B cell (primary cell): ENCODE data around the gene RNF227. TPM values are rescaled to one million over a fixed set of nuclear protein-coding genes. Genes with fewer than 3 reads are reported as not detected.

Experiments
- ATAC-seq: fragments of 200-7000 bp; cut with Tn5 transposase; one replicate; pipeline ENCODE4 v1.10.0; 2021; ENCODE audit warnings: low read depth, mild to moderate bottlenecking, moderate number of reproducible peaks, moderate library complexity
- CTCF ChIA-PET: fragments of 350-600 bp; sonication (Branson Sonifier 250); formaldehyde crosslinking; loops from one replicate; lab custom pipeline; 2021; ENCODE audit warnings: antibody characterized with exemption, inconsistent platforms; lab: Charles Lee
- POLR2A ChIA-PET: fragments of 350-600 bp; sonication (Branson Sonifier 250); formaldehyde crosslinking; loops from one replicate; lab custom pipeline; 2021; ENCODE audit warnings: antibody characterized with exemption; lab: Charles Lee
- DNase-seq: peaks from one replicate; pipeline ENCODE4 v3.0.0; 2013
- H2AFZ ChIP-seq: 2 replicates; pipeline ENCODE4 v1.6.1; 2012; ENCODE audit warnings: mild to moderate bottlenecking, low read depth, low read length; ENCODE audit not compliant: insufficient read depth, poor library complexity, severe bottlenecking
- H3K27ac ChIP-seq, 2 donors: 1 replicate in 1 of 2; 2 replicates in 1 of 2; pipeline ENCODE4 v1.5.1; 2012 to 2013; ENCODE audit warnings: low read length in 2 of 2, mild to moderate bottlenecking in 2 of 2, moderate library complexity in 1 of 2
- H3K27me3 ChIP-seq, 4 experiments: fragments of 200-600 bp in 1 of 4; sonication (generic) in 1 of 4; replicated peaks in 1 of 4; 1 replicate in 2 of 4; 2 replicates in 2 of 4; pipeline versions ENCODE4 v1.6.1 to v1.7.0; 2013 to 2016; ENCODE audit warnings: low read length in 3 of 4, mild to moderate bottlenecking in 2 of 4, mixed read lengths in 1 of 4, moderate library complexity in 1 of 4; ENCODE audit not compliant: insufficient read depth in 4 of 4, control insufficient read depth in 3 of 4; ENCODE audit errors: control extremely low read depth in 1 of 4
- H3K36me3 ChIP-seq, 2 experiments: replicated peaks in 1 of 2; 1 replicate in 1 of 2; 2 replicates in 1 of 2; pipeline versions ENCODE4 v1.6.1 to v1.7.1; 2013; ENCODE audit warnings: low read length in 1 of 2; ENCODE audit not compliant: insufficient read depth in 2 of 2, control insufficient read depth in 1 of 2; ENCODE audit errors: control extremely low read depth in 1 of 2, extremely low read depth in 1 of 2
- H3K4me1 ChIP-seq, 2 donors: fragments of 200-600 bp in 1 of 2; sonication (generic) in 1 of 2; 1 replicate in 1 of 2; 2 replicates in 1 of 2; pipeline versions ENCODE4 v1.5.1 to v1.6.1; 2013 to 2017; ENCODE audit warnings: low read length in 2 of 2; ENCODE audit not compliant: control insufficient read depth in 2 of 2, insufficient read depth in 2 of 2
- H3K4me2 ChIP-seq: replicated peaks from 2 replicates; pipeline ENCODE3; 2012; ENCODE audit warnings: mild to moderate bottlenecking, low read depth, low read length; ENCODE audit not compliant: poor library complexity, severe bottlenecking
- H3K4me3 ChIP-seq, 5 experiments: fragments of 200-600 bp in 1 of 5; sonication (generic) in 1 of 5; 1 replicate in 3 of 5; 2 replicates in 2 of 5; pipeline versions ENCODE4 v1.5.1 to v1.7.0; 2011 to 2016; ENCODE audit warnings: low read length in 4 of 5, mild to moderate bottlenecking in 4 of 5, low read depth in 2 of 5, control low read depth in 1 of 5, moderate library complexity in 1 of 5; ENCODE audit not compliant: insufficient read depth in 1 of 5; ENCODE audit errors: control extremely low read depth in 1 of 5, extremely low read depth in 1 of 5
- H3K79me2 ChIP-seq: fragments of 200-600 bp; sonication (generic); one replicate; pipeline ENCODE4 v1.6.0; 2016; ENCODE audit warnings: low read length; ENCODE audit not compliant: control insufficient read depth, insufficient read depth
- H3K9ac ChIP-seq: fragments of 200-600 bp; sonication (generic); 2 replicates; pipeline ENCODE4 v1.6.1; 2017; ENCODE audit warnings: mild to moderate bottlenecking, low read length, moderate library complexity
- H3K9me3 ChIP-seq, 3 donors: one replicate each; pipeline versions ENCODE4 v1.6.1 to v1.7.1; 2013; ENCODE audit warnings: low read length in 2 of 3; ENCODE audit not compliant: control insufficient read depth in 2 of 3, insufficient read depth in 1 of 3; ENCODE audit errors: control extremely low read depth in 1 of 3
- H4K20me1 ChIP-seq: 2 replicates; pipeline ENCODE4 v1.6.0; 2012; ENCODE audit warnings: mild to moderate bottlenecking, low read length; ENCODE audit not compliant: insufficient read depth, control insufficient read depth, poor library complexity, severe bottlenecking
- H3K27ac Mint-ChIP-seq: one replicate; pipeline ENCODE4 v1.8.0; 2021; ENCODE audit warnings: mixed read lengths
- H3K27me3 Mint-ChIP-seq: one replicate; pipeline ENCODE4 v1.8.0; 2021; ENCODE audit warnings: mixed read lengths
- H3K4me1 Mint-ChIP-seq: one replicate; pipeline ENCODE4 v1.8.0; 2021; ENCODE audit warnings: mixed read lengths
- H3K4me3 Mint-ChIP-seq: one replicate; pipeline ENCODE4 v1.8.0; 2021; ENCODE audit warnings: mixed read lengths
- H3K9me3 Mint-ChIP-seq: one replicate; pipeline ENCODE4 v1.8.0; 2022; ENCODE audit warnings: mixed read lengths; ENCODE audit not compliant: insufficient read depth
- CTCF ChIP-seq: fragments of 200-600 bp; IDR thresholded peaks from one replicate; pipeline ENCODE4 v1.8.0; 2022; ENCODE audit warnings: antibody characterized with exemption, mild to moderate bottlenecking
- EZH2 ChIP-seq: IDR thresholded peaks from 2 replicates; pipeline ENCODE4 v1.6.1; 2012; ENCODE audit warnings: borderline replicate concordance, low read depth, mild to moderate bottlenecking, moderate library complexity, low read length; ENCODE audit not compliant: insufficient read depth, poor library complexity, severe bottlenecking
- WGBS: methylation state at CpG from one replicate; pipeline ENCODE4 v1.1.5; 2013; ENCODE audit warnings: missing lambda C conversion rate; ENCODE audit not compliant: insufficient coverage; 5-methylcytosine and 5-hydroxymethylcytosine counted together
- intact Hi-C: fragments of 100-400 bp; cut with micrococcal nuclease; formaldehyde crosslinking; loops from one replicate; pipeline ENCODE4 v1.10.0; 2022
- polyA plus RNA-seq: library from polyadenylated mRNA; depleted of rRNA; stranded (reverse); fragments of >200 nt; gene quantifications from 2 replicates; pipeline ENCODE4 v1.2.3, GENCODE V29; 2012
- total RNA-seq, 2 donors: library from RNA; stranded (reverse); fragments of 120-200 nt in 1 of 2; gene quantifications; 1 replicate in 1 of 2; 2 replicates in 1 of 2; pipeline versions ENCODE4 v1.2.3 to v1.2.4, GENCODE V29; 2013 to 2022

Gene RNF227
- total and polyA plus RNA-seq, 2 donors (not counting 1 experiment from before 2014, with no cell fraction given) = 3.8 to 11.8 TPM

- peaks cover 3% of the 10 kb centered on the region for H3K4me1 Mint-ChIP-seq
- Histone ChIP-seq H3K4me2 (peak overlapping the region; percentile 47), H3K4me1 (peaks cover 41 to 54% of the 10 kb centered on the region in 2 donors), H3K4me3 (peak overlapping the region in 3 of 5 experiments; percentile 11 to 31 (median 21)), H3K27me3 (no peaks in the 10 kb centered on the region), H3K9me3 (no peaks in the 10 kb centered on the region), H3K27ac (no peak overlapping the region), H2AFZ (peak overlapping the region; percentile 43), H4K20me1 (no peaks in the 10 kb centered on the region), H3K36me3 (no peaks in the 10 kb centered on the region), H3K79me2 (peaks cover 20% of the 10 kb centered on the region), H3K9ac (peak overlapping the region; percentile 4)
- intact Hi-C loops = loop anchor here (10.0 kb wide), 1 partner anchor 139 kb away; no protein-coding TSS in a partner anchor
- TF ChIP-seq CTCF (no peak), EZH2 (no peak)
- ATAC-seq = no peak
- ChIA-PET POLR2A (interaction anchor here (1.3 to 1.4 kb wide), 2 partner anchors 14 to 48 kb away, joined by 3 read pairs; partner anchors contain the start of genes CNTROB and TRAPPC1), CTCF (interaction anchor here (1.0 to 1.1 kb wide), 3 partner anchors 21 to 106 kb away, joined by 3 read pairs; partner anchors contain the start of gene NAA38)
- H3K27me3 Mint-ChIP-seq = no peaks in the 10 kb centered on the region
- no CpG with 5 or more reads among the region's 3 CpGs for WGBS
- H3K27ac Mint-ChIP-seq = peak overlapping the region; percentile 50
- peak overlapping the region; percentile 70 for H3K4me3 Mint-ChIP-seq
- H3K9me3 Mint-ChIP-seq = no peaks in the 10 kb centered on the region
- peak; percentile 69 for DNase-seq
Observed at GRCh38 chr17:7883781-7884386, 32.2 kb downstream of the RNF227 start.

GRCh38 chr17:7882629-7883028, 33.5 kb downstream of the RNF227 start:
- CTCF ChIA-PET = interaction anchor here (0.9 to 1.1 kb wide), 3 partner anchors 19 to 107 kb away, joined by 3 read pairs; partner anchors contain the start of gene TRAPPC1
- no peak overlapping the region for H3K4me3 Mint-ChIP-seq

More at GRCh38 chr17:7882629-7883028, 33.5 kb downstream of the RNF227 start:
- Histone ChIP-seq H3K27ac (no peak overlapping the region), H3K36me3 (no peaks in the 10 kb centered on the region), H4K20me1 (no peaks in the 10 kb centered on the region), H2AFZ (no peak overlapping the region), H3K9ac (no peak overlapping the region), H3K4me2 (no peak overlapping the region), H3K9me3 (no peaks in the 10 kb centered on the region), H3K27me3 (no peaks in the 10 kb centered on the region), H3K79me2 (peaks cover 20% of the 10 kb centered on the region), H3K4me1 (peaks cover 36 to 43% of the 10 kb centered on the region in 2 donors), H3K4me3 (no peak overlapping the region)
- ATAC-seq (no peak), DNase-seq (no peak)
- WGBS = 90% methylated on average over 2 of the region's 3 CpGs
- Mint-ChIP-seq H3K27me3 (no peaks in the 10 kb centered on the region), H3K27ac (no peak overlapping the region), H3K9me3 (no peaks in the 10 kb centered on the region), H3K4me1 (peaks cover 3% of the 10 kb centered on the region)
- no peak for TF ChIP-seq CTCF
- TF ChIP-seq EZH2 = no peak
- POLR2A ChIA-PET = interaction anchor here (1.4 kb wide), 1 partner anchor 12 kb away, joined by 3 read pairs; no protein-coding TSS in a partner anchor
- intact Hi-C loops = loop anchor here (10.0 kb wide), 1 partner anchor 138 kb away; no protein-coding TSS in a partner anchor
